GM12864 (cell line): ENCODE data around the gene KIF2C.

Source experiments
- DNase-seq: peaks from one replicate; pipeline ENCODE4 v3.0.0-alpha.2; 2011; ENCODE audit warnings: low read depth
- H3K4me3 ChIP-seq: 2 replicates; pipeline ENCODE4 v1.5.1; 2011; ENCODE audit warnings: mild to moderate bottlenecking, low read depth, low read length, control low read depth
- TF ChIP-seq, protein P1 (sequence below): IDR thresholded peaks from 2 replicates; pipeline ENCODE4 v1.5.1; 2011; ENCODE audit warnings: low read depth, mild to moderate bottlenecking, moderate library complexity, low read length, control low read depth, inconsistent platforms; ENCODE audit errors: missing control alignments

The KIF2C gene

DNA sequence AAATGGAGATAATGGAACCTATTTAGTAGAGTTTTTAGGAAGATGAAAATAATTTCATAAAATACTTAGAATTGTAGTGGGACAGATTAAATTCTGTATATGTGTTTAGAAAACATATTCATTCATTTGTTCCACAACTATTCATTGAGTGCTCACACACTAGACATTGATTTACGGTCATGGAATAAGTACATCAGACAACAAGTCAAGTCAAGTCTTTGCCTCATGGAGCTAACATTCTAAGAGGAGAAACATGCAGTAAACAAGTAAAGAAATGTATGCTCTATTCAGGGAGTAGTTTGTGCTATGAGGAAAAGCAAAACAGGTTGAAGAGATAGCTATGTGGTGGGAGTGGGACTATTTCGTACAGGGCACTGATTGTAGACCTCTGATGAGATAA is 77.7 kb downstream of the KIF2C start:
- DNase-seq, result no peak
- TF ChIP-seq, protein P1, sequence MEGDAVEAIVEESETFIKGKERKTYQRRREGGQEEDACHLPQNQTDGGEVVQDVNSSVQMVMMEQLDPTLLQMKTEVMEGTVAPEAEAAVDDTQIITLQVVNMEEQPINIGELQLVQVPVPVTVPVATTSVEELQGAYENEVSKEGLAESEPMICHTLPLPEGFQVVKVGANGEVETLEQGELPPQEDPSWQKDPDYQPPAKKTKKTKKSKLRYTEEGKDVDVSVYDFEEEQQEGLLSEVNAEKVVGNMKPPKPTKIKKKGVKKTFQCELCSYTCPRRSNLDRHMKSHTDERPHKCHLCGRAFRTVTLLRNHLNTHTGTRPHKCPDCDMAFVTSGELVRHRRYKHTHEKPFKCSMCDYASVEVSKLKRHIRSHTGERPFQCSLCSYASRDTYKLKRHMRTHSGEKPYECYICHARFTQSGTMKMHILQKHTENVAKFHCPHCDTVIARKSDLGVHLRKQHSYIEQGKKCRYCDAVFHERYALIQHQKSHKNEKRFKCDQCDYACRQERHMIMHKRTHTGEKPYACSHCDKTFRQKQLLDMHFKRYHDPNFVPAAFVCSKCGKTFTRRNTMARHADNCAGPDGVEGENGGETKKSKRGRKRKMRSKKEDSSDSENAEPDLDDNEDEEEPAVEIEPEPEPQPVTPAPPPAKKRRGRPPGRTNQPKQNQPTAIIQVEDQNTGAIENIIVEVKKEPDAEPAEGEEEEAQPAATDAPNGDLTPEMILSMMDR, result no peak
- no peak overlapping the region for H3K4me3 ChIP-seq
